IPS-15b (cell line): Measurements from ENCODE around the gene DPF3.
"Not testable (repeated sequence)": the region's sequence is repeated elsewhere in the genome, so short reads cannot be mapped to it uniquely, and the experiment has no call there.

ENCODE experiments used
- H3K27me3 ChIP-seq: one replicate; pipeline ENCODE4 v1.6.1; 2013; ENCODE audit warnings: low read length; ENCODE audit not compliant: control insufficient read depth, insufficient read depth
- H3K36me3 ChIP-seq: one replicate; pipeline ENCODE4 v1.6.1; 2013; ENCODE audit warnings: low read length; ENCODE audit not compliant: control insufficient read depth, insufficient read depth
- H3K4me1 ChIP-seq: one replicate; pipeline ENCODE4 v1.6.1; 2013; ENCODE audit warnings: mild to moderate bottlenecking, low read length; ENCODE audit not compliant: control insufficient read depth, insufficient read depth
- H3K4me3 ChIP-seq: one replicate; pipeline ENCODE4 v1.5.1; 2013; ENCODE audit warnings: low read depth, low read length
- H3K9ac ChIP-seq: one replicate; pipeline ENCODE4 v1.6.1; 2013; ENCODE audit warnings: low read depth, mild to moderate bottlenecking, low read length
- H3K9me3 ChIP-seq: one replicate; pipeline ENCODE4 v1.6.1; 2013; ENCODE audit warnings: mild to moderate bottlenecking, low read length; ENCODE audit not compliant: control insufficient read depth, insufficient read depth

Gene DPF3

GRCh38 chr14:72876005-72876709 lies 17.7 kb downstream of the DPF3 start:
- Histone ChIP-seq H3K4me3 (no peak overlapping the region), H3K9me3 (peaks cover 7% of the 10 kb centered on the region), H3K36me3 (no peaks in the 10 kb centered on the region), H3K9ac (no peak overlapping the region), H3K27me3 (peaks cover 9% of the 10 kb centered on the region), H3K4me1 (peaks cover 7% of the 10 kb centered on the region)

- not testable (repeated sequence) for H3K4me1 ChIP-seq, H3K27me3 ChIP-seq, H3K9me3 ChIP-seq, H3K36me3 ChIP-seq, H3K4me3 ChIP-seq, H3K9ac ChIP-seq
These were observed 23.0 kb downstream of the DPF3 start for GRCh38 chr14:72870878-72871277.

DNA sequence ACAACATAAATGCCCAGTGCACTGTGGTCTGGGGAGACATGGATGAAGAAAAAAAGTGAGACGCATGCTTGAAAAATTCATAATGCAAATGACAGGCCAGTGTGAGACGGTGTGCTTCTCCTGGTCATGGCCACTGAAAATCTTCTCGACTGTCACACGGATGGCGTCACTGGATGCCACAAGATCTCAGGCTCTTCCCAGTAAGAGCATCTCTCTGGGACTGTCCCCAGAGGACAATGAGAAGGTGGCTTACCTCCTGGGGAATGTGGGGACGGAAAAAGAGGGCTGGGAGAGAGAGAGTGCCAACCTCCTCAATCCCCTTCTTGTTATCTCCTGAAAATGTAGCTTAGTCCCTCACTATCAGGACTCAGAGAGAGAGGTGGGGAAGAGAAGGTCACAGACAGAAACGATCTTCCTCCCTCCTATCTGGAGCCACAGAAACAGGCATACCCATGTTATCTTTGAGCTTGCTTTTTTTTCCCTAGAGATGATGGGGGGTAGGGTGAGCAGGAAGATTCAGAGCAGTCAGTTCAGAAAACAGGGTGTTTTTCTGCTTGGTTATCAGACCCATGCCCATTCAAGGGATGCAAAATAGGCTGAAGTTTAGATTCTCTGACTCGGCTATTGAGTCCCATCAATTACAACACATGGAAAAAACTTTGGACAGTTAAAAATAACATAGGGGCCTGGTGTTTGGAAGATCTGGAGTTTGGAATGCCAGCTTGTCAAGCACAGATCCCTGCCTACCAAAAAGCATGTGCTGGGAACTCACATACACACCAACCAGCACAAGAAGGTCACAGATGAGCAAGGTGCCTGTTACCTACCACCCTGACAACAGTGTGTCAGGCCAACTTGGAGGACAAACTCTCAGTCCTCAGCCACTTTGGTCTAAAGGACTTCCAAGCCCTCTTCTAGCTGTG lies 24.2 kb downstream of the DPF3 start:
- Histone ChIP-seq H3K9me3 (peaks cover 7% of the 10 kb centered on the region), H3K9ac (no peak overlapping the region), H3K27me3 (no peaks in the 10 kb centered on the region), H3K4me3 (no peak overlapping the region), H3K36me3 (no peaks in the 10 kb centered on the region), H3K4me1 (no peaks in the 10 kb centered on the region)

- no peak overlapping the region for H3K9ac ChIP-seq
- H3K36me3 ChIP-seq: no peaks in the 10 kb centered on the region
- H3K4me1 ChIP-seq: no peaks in the 10 kb centered on the region
- H3K9me3 ChIP-seq: peaks cover 7% of the 10 kb centered on the region
- no peak overlapping the region for H3K4me3 ChIP-seq
- H3K27me3 ChIP-seq: no peaks in the 10 kb centered on the region
These were observed 25.4 kb downstream of the DPF3 start for GRCh38 chr14:72868500-72868899.

GRCh38 chr14:72864712-72865365 lies 29.1 kb downstream of the DPF3 start:
- Histone ChIP-seq H3K4me3 (no peak overlapping the region), H3K4me1 (no peaks in the 10 kb centered on the region), H3K27me3 (no peaks in the 10 kb centered on the region), H3K9ac (no peak overlapping the region), H3K36me3 (no peaks in the 10 kb centered on the region), H3K9me3 (no peaks in the 10 kb centered on the region)

- Histone ChIP-seq H3K9ac (no peak overlapping the region), H3K36me3 (no peaks in the 10 kb centered on the region), H3K9me3 (no peaks in the 10 kb centered on the region), H3K4me3 (no peak overlapping the region), H3K27me3 (no peaks in the 10 kb centered on the region), H3K4me1 (no peaks in the 10 kb centered on the region)
These were observed 30.5 kb downstream of the DPF3 start for GRCh38 chr14:72863216-72864006.

GRCh38 chr14:72856530-72857266 lies 37.2 kb downstream of the DPF3 start:
- H3K9ac ChIP-seq: no peak overlapping the region
- H3K4me1 ChIP-seq: no peaks in the 10 kb centered on the region
- H3K4me3 ChIP-seq: no peak overlapping the region
- no peaks in the 10 kb centered on the region for H3K36me3 ChIP-seq
- H3K27me3 ChIP-seq: no peaks in the 10 kb centered on the region
- no peaks in the 10 kb centered on the region for H3K9me3 ChIP-seq

DNA sequence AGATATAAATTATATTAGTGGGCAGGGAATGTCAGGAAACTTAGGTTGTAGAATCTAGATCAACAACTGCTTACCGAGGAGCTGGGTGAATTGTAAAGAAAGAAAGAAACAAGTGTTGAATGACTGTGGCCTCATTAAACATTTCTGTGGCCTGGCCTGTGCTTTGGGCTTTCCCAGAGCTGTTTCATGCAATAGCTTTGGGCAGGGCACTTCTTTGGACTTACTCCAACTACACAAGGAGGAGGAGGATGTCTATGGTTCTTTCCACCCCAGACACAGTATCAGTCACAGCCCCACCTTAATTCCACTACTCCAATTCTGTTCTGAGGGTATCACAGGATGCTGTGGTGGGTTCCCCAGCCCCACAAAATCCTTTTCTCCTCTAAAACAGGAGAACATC lies 38.0 kb downstream of the DPF3 start:
- Histone ChIP-seq H3K36me3 (no peaks in the 10 kb centered on the region), H3K4me3 (no peak overlapping the region), H3K9ac (no peak overlapping the region), H3K9me3 (no peaks in the 10 kb centered on the region), H3K4me1 (peaks cover 3% of the 10 kb centered on the region), H3K27me3 (no peaks in the 10 kb centered on the region)

- H3K4me3 ChIP-seq: no peak overlapping the region
- peaks cover 3% of the 10 kb centered on the region for H3K4me1 ChIP-seq
- H3K36me3 ChIP-seq: no peaks in the 10 kb centered on the region
- H3K9me3 ChIP-seq: no peaks in the 10 kb centered on the region
- H3K9ac ChIP-seq: no peak overlapping the region
- H3K27me3 ChIP-seq: no peaks in the 10 kb centered on the region
These were observed 41.7 kb downstream of the DPF3 start for GRCh38 chr14:72852194-72852593.

- Histone ChIP-seq H3K36me3 (no peaks in the 10 kb centered on the region), H3K9me3 (no peaks in the 10 kb centered on the region), H3K4me1 (peaks cover 3% of the 10 kb centered on the region), H3K4me3 (no peak overlapping the region), H3K9ac (no peak overlapping the region), H3K27me3 (no peaks in the 10 kb centered on the region)
These were observed 42.3 kb downstream of the DPF3 start for GRCh38 chr14:72851635-72852034.

DNA sequence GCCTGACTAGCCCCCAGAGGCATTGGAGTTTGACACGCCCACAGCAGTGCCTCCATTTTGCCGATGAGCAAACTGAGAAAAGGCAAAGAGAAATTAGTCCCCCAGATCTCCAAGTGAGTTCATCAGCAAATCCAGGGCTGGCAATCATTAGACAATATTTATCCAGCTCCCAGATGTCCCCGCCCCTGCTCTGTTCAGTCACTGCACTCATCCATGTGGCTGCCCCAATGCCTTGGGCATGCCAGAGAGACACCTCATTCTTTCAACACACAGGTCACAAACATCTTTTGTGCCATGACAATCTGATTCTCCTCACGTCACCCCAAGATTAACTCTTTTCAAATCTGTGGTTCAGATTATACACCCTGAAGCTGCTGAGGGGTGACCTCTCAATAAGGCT lies 43.5 kb downstream of the DPF3 start:
- Histone ChIP-seq H3K36me3 (no peaks in the 10 kb centered on the region), H3K4me3 (no peak overlapping the region), H3K4me1 (peaks cover 3% of the 10 kb centered on the region), H3K9ac (no peak overlapping the region), H3K9me3 (no peaks in the 10 kb centered on the region), H3K27me3 (no peaks in the 10 kb centered on the region)
